Measurements from ENCODE around the gene LIPI. TPM values are rescaled to one million over a fixed set of nuclear protein-coding genes. Genes with fewer than 3 reads are reported as not detected.

LIPI gene
- total and polyA plus RNA-seq, 2 donors from 2014 or later, result not detected

DNA sequence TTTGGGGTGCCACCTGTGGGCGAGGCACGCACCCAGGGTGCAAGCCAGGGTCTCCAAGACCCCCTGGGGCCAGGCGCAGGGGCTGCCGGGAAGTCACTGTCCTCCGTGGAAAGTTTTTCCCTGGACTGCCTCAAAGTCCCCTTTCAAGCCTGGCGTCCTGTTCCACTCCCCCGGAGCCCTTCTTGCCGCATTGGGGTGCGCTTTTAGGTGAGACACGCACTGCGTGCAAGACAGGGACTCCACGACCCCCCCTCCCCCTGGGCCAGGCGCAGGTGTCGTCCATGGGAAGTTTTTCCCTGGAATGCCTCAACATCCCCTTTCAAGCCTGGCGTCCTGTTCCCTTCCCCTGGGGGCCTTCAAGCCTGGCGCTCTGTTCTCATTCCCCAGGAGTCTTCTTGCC, 137.1 kb downstream of the LIPI start:
- Histone ChIP-seq H3K36me3 (ENCODE audit: control insufficient read depth in 2 of 3, insufficient read depth in 3 of 3, low read length in 3 of 3) (no peaks in the 10 kb centered on the region), H3K4me3 (ENCODE audit: low read length in 3 of 3) (no peak overlapping the region), H3K9me3 (ENCODE audit: control insufficient read depth in 2 of 3, insufficient read depth in 1 of 3, low read length in 3 of 3) (peaks cover 0 to 1% (median 0%) of the 10 kb centered on the region in 3 donors), H3K27ac (ENCODE audit: low read depth in 2 of 2, low read length in 2 of 2) (no peak overlapping the region), H3K4me1 (ENCODE audit: control insufficient read depth in 2 of 3, insufficient read depth in 2 of 3, low read depth in 1 of 3, low read length in 3 of 3) (no peaks in the 10 kb centered on the region), H3K9ac (ENCODE audit: low read length in 3 of 3) (no peak overlapping the region), H3K27me3 (ENCODE audit: control insufficient read depth, insufficient read depth, low read length) (no peaks in the 10 kb centered on the region)
- FAIRE-seq, result no peak
- DNase-seq, result peak in 1 of 5 donors; percentile 29
- TF ChIP-seq, protein P1, sequence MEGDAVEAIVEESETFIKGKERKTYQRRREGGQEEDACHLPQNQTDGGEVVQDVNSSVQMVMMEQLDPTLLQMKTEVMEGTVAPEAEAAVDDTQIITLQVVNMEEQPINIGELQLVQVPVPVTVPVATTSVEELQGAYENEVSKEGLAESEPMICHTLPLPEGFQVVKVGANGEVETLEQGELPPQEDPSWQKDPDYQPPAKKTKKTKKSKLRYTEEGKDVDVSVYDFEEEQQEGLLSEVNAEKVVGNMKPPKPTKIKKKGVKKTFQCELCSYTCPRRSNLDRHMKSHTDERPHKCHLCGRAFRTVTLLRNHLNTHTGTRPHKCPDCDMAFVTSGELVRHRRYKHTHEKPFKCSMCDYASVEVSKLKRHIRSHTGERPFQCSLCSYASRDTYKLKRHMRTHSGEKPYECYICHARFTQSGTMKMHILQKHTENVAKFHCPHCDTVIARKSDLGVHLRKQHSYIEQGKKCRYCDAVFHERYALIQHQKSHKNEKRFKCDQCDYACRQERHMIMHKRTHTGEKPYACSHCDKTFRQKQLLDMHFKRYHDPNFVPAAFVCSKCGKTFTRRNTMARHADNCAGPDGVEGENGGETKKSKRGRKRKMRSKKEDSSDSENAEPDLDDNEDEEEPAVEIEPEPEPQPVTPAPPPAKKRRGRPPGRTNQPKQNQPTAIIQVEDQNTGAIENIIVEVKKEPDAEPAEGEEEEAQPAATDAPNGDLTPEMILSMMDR (IDR thresholded peaks at IDR 0.05; ENCODE audit: borderline replicate concordance, extremely low read depth, insufficient read depth), result no peak
- intact Hi-C loops (cut with DNase I), result no loop called here

DNA sequence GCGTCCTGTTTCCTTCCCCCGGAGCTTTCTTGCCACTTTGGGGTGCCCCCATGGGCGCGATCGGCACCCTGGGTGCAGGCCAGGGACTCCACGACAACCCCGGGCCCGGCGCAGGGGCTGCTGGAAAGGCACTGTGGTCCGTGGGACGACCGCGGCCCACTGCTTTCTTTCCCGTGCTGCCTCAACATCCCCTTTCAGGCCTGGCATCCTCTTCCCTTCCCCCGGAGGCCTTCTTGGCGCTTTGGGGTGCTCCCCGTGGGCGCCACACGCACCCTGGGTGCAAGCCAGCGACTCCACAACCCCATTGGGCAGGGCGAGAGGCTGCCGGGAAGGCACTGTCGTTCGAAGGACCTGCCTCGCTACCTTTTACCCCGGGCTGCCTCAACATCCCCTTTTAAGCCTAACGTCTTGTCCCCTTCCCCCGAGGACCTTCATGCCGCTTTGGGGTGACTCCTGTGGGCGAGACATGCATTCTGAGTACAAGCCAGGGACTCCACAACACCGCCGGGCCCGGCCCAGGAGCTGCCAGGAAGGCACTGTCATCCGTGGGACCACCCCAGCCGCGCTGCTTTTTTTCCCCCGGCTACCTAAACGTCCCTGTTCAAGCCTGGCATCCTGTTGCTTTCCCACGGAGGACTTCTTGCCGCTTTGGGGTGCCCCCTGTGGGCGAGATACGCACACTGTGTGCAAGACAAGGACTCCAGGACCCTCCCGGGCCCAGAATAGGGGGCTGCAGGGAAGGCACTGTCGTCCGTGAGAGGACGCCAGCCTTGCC, 137.8 kb downstream of the LIPI start:
- peak in 2 of 5 donors; percentile 24 to 57 for DNase-seq
- FAIRE-seq, result no peak
- TF ChIP-seq, protein P1 (IDR thresholded peaks at IDR 0.05; ENCODE audit: borderline replicate concordance, extremely low read depth, insufficient read depth), result no peak
- H3K27ac ChIP-seq (ENCODE audit: low read depth in 2 of 2, low read length in 2 of 2), result no peak overlapping the region
- H3K9ac ChIP-seq (ENCODE audit: low read length in 3 of 3), result no peak overlapping the region
- H3K4me3 ChIP-seq (ENCODE audit: low read length in 3 of 3), result no peak overlapping the region
- no peaks in the 10 kb centered on the region for H3K4me1 ChIP-seq (ENCODE audit: control insufficient read depth in 2 of 3, insufficient read depth in 2 of 3, low read depth in 1 of 3, low read length in 3 of 3)
- H3K9me3 ChIP-seq (ENCODE audit: control insufficient read depth in 2 of 3, insufficient read depth in 1 of 3, low read length in 3 of 3), result peaks cover 0 to 1% (median 0%) of the 10 kb centered on the region in 3 donors
- no peaks in the 10 kb centered on the region for H3K27me3 ChIP-seq (ENCODE audit: control insufficient read depth, insufficient read depth, low read length)
- no peaks in the 10 kb centered on the region for H3K36me3 ChIP-seq (ENCODE audit: control insufficient read depth in 2 of 3, insufficient read depth in 3 of 3, low read length in 3 of 3)
- intact Hi-C loops (cut with DNase I), result no loop called here

DNA sequence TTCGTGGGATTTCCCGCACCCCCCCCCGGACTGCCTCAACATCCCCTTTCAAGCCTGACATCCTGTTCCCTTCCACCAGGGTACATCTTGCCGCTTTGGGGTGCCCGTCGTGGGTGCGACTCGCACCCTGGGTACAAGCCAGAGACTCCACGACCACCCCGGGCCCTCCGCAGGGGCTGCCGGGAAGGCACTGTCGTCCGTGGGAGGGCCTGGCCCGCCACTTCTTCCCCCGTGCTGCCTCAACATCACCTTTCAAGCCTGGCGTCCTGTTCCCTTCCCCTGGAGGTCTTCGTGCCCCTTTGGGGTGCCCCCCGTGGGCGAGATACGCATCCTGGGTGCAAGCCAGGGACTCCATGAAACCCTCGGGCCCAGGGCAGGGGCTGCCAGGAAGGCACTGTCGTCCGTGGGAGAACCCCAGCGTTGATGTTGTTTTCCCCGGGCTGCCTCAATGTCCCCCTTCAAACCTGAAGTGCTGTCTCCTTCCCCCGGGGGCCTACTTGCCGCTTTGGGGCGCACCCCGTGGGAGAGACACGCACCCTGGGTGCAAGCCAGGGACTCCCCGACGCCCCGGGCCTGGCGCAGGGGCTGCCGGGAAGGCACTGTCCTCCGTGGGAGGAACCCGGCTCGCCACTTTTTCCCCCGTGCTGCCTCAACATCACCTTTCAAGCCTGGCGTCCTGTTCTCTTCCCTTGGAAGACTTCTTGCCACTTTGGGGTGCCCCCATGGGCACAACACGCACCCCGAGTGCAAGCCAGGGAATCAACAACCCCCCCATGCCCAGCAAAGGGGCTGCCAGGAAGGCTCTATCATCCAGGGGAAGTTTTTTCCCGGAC, 138.6 kb downstream of the LIPI start:
- Histone ChIP-seq H3K4me1 (ENCODE audit: control insufficient read depth in 2 of 3, insufficient read depth in 2 of 3, low read depth in 1 of 3, low read length in 3 of 3) (no peaks in the 10 kb centered on the region), H3K27ac (ENCODE audit: low read depth in 2 of 2, low read length in 2 of 2) (no peak overlapping the region), H3K4me3 (ENCODE audit: low read length in 3 of 3) (no peak overlapping the region), H3K27me3 (ENCODE audit: control insufficient read depth, insufficient read depth, low read length) (no peaks in the 10 kb centered on the region), H3K9me3 (ENCODE audit: control insufficient read depth in 2 of 3, insufficient read depth in 1 of 3, low read length in 3 of 3) (peaks cover 0 to 1% (median 0%) of the 10 kb centered on the region in 3 donors), H3K9ac (ENCODE audit: low read length in 3 of 3) (no peak overlapping the region), H3K36me3 (ENCODE audit: control insufficient read depth in 2 of 3, insufficient read depth in 3 of 3, low read length in 3 of 3) (no peaks in the 10 kb centered on the region)
- FAIRE-seq (no peak), DNase-seq (peak in 2 of 5 donors; percentile 18 to 68)
- intact Hi-C loops (cut with DNase I), result no loop called here
- TF ChIP-seq, protein P1 (IDR thresholded peaks at IDR 0.05; ENCODE audit: borderline replicate concordance, extremely low read depth, insufficient read depth), result no peak

All from kidney (tissue), 14 donors.